Lung (tissue), 12 donors: ENCODE measurements around the gene CSF1. TPM values are rescaled to one million over a fixed set of nuclear protein-coding genes. Genes with fewer than 3 reads are reported as not detected.

Experiments used
- ATAC-seq: fragments of 200-7000 bp; cut with Tn5 transposase; one replicate; pipeline ENCODE4 v1.9.1; 2020; ENCODE audit warnings: moderate number of reproducible peaks; ENCODE audit not compliant: insufficient read depth, low FRiP score
- DNase-seq, 3 donors: peaks; one replicate each; pipeline ENCODE4 v3.0.0-alpha.2; 2013 to 2017
- H3K27ac ChIP-seq, 2 donors: one replicate each; pipeline ENCODE4 v1.5.1; 2013; ENCODE audit warnings: mild to moderate bottlenecking in 2 of 2, moderate library complexity in 2 of 2, control low read depth in 1 of 2, inconsistent platforms in 1 of 2, low read depth in 1 of 2, low read length in 1 of 2
- H3K27me3 ChIP-seq, 3 donors: one replicate each; pipeline ENCODE4 v1.5.1; 2013; ENCODE audit warnings: low read length in 2 of 3; ENCODE audit not compliant: control insufficient read depth in 3 of 3, insufficient read depth in 3 of 3
- H3K36me3 ChIP-seq, 4 donors: one replicate each; pipeline ENCODE4 v1.5.1; 2013; ENCODE audit warnings: low read length in 4 of 4, mild to moderate bottlenecking in 1 of 4, moderate library complexity in 1 of 4; ENCODE audit not compliant: control insufficient read depth in 4 of 4, insufficient read depth in 4 of 4
- H3K4me1 ChIP-seq, 5 donors: one replicate each; pipeline ENCODE4 v1.5.1; 2013; ENCODE audit warnings: low read length in 5 of 5, mild to moderate bottlenecking in 2 of 5, moderate library complexity in 1 of 5; ENCODE audit not compliant: control insufficient read depth in 5 of 5, insufficient read depth in 5 of 5
- H3K4me3 ChIP-seq: one replicate; pipeline ENCODE4 v1.5.1; 2013; ENCODE audit warnings: mild to moderate bottlenecking, control low read depth, moderate library complexity
- H3K9ac ChIP-seq, 2 donors: one replicate each; pipeline ENCODE4 v1.5.1; 2013; ENCODE audit warnings: low read length in 2 of 2, control low read depth in 1 of 2; ENCODE audit not compliant: insufficient read depth in 1 of 2
- H3K9me3 ChIP-seq, 4 donors: one replicate each; pipeline ENCODE4 v1.5.1; 2013; ENCODE audit warnings: low read length in 3 of 4, mild to moderate bottlenecking in 1 of 4, moderate library complexity in 1 of 4; ENCODE audit not compliant: control insufficient read depth in 4 of 4, insufficient read depth in 3 of 4
- CTCF ChIP-seq: IDR thresholded peaks from 2 replicates; pipeline ENCODE4 v1.5.1; 2012; ENCODE audit warnings: mild to moderate bottlenecking; ENCODE audit errors: control extremely low read depth, extremely low read depth
- WGBS, 2 donors: extraction: QIAGEN DNeasy Blood & Tissue Kit; methylation state at CpG; one replicate each; pipeline ENCODE4 v1.1.7; 2013; 5-methylcytosine and 5-hydroxymethylcytosine counted together
- polyA plus RNA-seq, 2 donors: library from polyadenylated mRNA; stranded (reverse); fragments of 200-250 nt; gene quantifications; one replicate each; pipeline ENCODE4 v1.2.1, GENCODE V29; 2013
- total RNA-seq, 2 donors: library from RNA; depleted of rRNA in 1 of 2; stranded (reverse); fragments of >200 nt in 1 of 2; gene quantifications; one replicate each; pipeline ENCODE4 v1.2.1, GENCODE V29; 2014 to 2021
- donor health status: control.
- donor health status: control.
- donor health status: Bipolar disorder and iron deficiency.
- donor health status: healthy.
- donor health status: DM: yes; HTN: yes; CAD: no.

The CSF1 gene
- total and polyA plus RNA-seq, 4 donors, result 13.5 to 65.3 (median 28.5) TPM

- DNase-seq (peak; percentile 56 to 67 (median 62)), ATAC-seq (no peak)
- Histone ChIP-seq H3K36me3 (no peaks in the 10 kb centered on the region), H3K4me3 (no peak overlapping the region), H3K27ac (peak overlapping the region in 1 of 2 donors; percentile 59), H3K4me1 (peaks cover 0 to 30% (median 8%) of the 10 kb centered on the region in 5 donors), H3K9ac (no peak overlapping the region), H3K27me3 (no peaks in the 10 kb centered on the region), H3K9me3 (no peaks in the 10 kb centered on the region)
- TF ChIP-seq CTCF, result no peak
- 56 to 68% methylated on average over 10 of the region's 10 CpGs for WGBS, 2 donors
These were observed 17.9 kb upstream of the CSF1 start for GRCh38 chr1:109892561-109893368.

GRCh38 chr1:109893532-109894171 is 17.0 kb upstream of the CSF1 start:
- Histone ChIP-seq H3K36me3 (no peaks in the 10 kb centered on the region), H3K9me3 (no peaks in the 10 kb centered on the region), H3K27me3 (no peaks in the 10 kb centered on the region), H3K4me1 (peaks cover 0 to 30% (median 8%) of the 10 kb centered on the region in 5 donors), H3K9ac (no peak overlapping the region), H3K4me3 (no peak overlapping the region), H3K27ac (no peak overlapping the region)
- TF ChIP-seq CTCF, result no peak
- ATAC-seq (no peak), DNase-seq (no peak)
- WGBS, 2 donors, result 95% methylated on average over 7 of the region's 7 CpGs

- H3K27me3 ChIP-seq, result no peaks in the 10 kb centered on the region
- WGBS, 2 donors, result 75 to 83% methylated on average over 8 of the region's 8 CpGs
- no peak for TF ChIP-seq CTCF
- DNase-seq (no peak), ATAC-seq (no peak)
- no peak overlapping the region for H3K4me3 ChIP-seq
- peaks cover 0 to 30% (median 8%) of the 10 kb centered on the region in 5 donors for H3K4me1 ChIP-seq
- peak overlapping the region in 1 of 2 donors; percentile 26 for H3K27ac ChIP-seq
- H3K9me3 ChIP-seq, result no peaks in the 10 kb centered on the region
- no peak overlapping the region for H3K9ac ChIP-seq
- H3K36me3 ChIP-seq, result no peaks in the 10 kb centered on the region
These were observed 15.6 kb upstream of the CSF1 start for GRCh38 chr1:109894823-109895719.
